G401.6 (cell line): ENCODE data around the gene ATXN10.

Experiments used
- FAIRE-seq: peaks from 2 replicates; lab custom pipeline; 2012; peaks lifted over from hg19 to GRCh38; lab: Jason Lieb, UNC

Gene ATXN10

DNA sequence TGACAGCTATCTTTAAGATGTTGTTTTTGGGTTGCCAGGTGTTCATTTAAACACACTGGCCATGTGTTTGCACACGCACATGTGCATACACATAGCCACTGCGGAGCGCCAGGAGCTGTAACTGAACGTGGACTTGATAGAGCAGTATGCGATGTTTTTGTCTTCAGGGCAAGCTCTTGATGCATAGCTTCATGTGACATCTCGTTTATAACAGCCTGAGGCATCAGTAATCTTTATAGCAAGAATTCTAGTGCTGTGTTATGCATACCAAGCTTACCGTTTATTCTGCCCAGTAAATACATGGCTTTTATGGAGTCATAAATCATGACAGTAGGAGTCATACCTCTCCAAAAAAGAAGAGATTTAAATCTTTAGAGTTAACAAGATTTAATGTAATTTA lies 87.0 kb downstream of the ATXN10 start:
- no peak for FAIRE-seq

DNA sequence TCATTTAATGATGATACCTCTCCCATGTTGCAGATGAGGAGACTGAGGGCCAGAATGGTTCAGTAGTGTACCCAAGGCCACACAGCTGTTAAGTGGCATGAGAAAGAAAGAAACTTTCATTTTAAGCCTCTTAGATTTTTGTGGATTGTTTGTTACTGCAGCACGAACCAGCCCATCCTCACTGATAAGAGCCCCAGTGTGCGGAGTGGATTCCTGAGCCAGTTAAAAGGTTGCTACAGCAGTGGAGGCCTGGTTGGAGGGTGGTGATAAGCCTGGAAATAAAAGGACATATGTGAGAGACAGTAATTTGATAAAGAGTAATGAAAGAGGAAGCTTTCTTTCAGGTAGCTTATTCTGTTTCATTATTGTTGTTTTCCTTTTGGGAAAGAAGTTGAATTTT lies 89.0 kb downstream of the ATXN10 start:
- FAIRE-seq: no peak

DNA sequence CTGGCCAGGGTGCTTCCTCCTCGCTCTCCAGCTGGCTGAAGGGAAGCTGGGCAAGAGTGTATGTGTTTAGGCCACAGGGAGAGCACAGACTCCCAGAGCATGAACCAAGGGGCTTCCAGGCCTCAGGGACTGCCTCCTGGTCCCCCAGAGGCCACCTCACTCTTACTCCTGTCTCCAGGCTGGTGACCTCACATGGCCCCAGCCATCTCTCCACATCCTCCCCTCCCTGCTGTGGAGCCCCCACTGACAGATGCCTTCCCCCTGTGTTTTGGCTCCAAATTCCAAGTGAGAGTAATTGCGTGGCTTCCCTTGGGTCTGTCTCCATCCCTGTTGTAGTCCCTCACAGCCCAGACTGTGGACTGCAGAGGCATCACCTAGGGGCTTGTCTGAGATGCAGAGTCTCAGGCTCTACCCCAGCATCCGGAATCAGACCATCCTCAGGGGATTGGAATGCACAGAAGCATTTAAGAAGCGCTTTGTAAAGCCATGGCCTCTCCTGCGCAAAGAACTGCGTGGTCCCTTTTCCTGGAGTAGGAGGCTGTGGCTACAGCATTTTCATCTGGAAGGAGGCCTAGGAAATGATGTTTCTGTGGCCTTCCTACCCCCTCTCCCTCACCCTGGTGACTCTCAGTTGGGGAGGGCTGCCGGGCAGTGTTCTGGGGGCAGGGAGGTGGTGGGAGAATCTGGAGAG lies 91.1 kb downstream of the ATXN10 start:
- FAIRE-seq: no peak

DNA sequence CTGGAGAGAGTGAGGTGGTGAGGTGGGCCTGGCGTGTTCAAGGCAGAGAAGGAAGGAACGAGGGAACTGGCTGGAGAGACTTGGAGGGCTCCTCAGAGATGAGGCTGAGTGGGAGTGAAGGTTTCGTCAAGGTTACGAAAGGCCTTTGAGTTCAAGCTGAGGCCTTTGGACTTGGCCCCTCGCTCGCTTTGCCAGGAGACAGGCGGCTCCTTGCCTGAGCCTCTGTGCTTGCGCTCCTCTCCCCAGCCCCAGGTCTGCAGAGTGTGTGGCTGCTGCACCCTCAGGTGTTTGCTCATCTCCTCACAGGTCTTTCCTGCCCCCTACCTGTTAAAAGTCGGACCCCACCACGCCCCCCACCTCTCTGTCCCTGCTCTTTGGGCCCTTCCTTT lies 91.6 kb downstream of the ATXN10 start:
- no peak for FAIRE-seq

DNA sequence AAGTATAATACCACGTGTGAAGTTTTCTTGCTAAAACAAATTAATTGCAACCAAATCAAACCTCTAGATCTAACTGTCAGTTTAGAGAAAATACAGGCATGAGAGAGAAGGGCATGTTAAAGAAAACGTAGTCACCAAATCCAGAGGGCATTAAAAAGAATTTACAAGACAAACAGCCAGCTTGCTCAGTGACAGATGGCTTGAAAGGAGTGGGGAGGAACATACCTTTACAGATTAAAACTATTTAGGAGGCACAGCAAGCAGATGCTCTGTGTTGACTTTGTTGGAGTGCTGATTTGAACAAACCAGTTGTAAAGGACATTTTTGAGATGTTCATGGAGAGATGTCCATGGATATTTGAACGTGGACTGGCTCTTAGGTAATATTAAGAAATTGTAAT lies 96.9 kb downstream of the ATXN10 start:
- FAIRE-seq: no peak

DNA sequence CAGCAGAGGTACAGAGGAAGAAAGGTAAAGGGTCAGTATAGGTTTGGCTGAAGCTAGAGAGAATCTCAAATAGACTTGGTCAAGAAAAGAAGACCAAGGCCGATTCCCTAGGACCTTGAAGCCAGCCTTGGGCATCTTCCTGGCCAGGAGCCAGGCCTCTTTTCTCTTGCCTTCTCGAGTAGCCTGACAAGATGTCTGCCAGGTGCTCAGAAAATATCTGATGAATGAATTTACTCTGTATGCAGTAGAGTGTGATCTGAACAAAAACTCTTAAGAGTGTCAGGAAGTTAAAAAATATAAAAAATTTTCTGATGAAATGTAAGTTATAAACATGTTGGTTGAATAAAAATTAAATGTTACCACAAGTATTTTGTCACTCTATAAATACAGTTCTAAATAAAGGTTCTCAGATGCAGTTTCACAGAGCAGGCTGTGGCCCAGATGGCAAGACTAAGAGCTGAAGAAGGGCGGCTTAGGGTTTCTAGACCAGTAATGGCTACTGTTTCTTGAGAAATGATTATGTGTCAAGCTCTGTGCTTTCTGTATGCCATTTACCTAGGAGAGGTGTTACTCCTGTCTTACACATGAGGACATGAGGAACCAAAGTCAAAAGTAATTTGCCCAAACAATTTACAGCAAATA lies 98.1 kb downstream of the ATXN10 start:
- FAIRE-seq: no peak

DNA sequence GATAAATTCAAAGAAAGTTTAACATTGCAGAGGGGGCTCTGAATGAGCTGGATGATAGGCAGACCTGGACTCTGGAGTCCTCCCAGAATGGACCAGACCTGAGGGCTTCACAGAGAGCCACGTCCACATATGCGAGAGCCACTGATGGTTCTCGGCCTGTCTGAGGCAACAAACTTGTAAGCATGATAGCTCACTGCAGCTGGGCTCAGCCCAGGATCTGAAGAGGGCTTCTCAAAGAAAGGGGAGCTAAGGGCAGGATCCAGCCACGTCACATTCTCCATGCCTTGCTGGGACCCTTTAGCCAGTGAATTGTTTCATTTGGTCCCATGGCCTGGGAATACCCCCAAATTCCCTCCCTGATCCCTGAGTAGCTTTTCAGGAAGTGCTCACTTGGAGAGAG lies 98.9 kb downstream of the ATXN10 start:
- no peak for FAIRE-seq

DNA sequence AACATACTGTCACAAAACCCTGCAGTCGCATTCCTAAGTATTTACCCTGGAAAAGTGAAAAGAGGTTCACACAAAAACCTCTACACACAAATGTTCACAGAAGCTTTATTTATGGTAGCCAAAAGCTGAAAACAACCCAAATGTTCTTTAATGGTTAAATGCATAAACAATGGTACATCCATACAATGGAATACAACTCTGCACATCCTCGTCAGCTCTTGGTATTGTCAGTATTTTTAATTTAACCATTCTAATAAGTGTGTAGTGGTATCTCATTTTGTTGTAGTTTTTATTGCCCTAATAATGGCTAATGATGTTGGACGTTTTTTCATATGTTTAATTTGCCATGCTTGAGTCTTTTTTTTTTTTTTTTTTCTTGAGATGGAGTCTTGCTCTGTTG lies 99.4 kb downstream of the ATXN10 start:
- FAIRE-seq: no peak

DNA sequence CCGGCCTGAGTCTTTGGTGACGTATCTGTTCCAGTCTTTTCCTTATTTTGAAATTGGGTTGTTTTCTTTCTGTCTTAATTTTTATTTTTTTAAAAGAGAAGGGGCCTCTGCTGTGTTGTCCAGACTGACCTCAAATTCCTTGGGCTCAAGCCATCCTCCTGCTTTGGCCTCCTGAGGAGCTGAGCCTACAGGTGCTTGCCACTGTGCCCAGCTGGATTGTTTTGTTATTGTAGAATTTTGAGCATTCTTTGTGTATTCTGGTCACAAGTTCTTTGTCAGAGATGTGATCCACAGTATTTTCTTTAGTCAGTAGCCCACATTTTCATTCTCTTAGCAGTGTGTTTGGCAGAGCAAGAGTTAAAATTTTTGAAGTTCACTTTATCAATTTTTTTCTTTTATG lies 100.1 kb downstream of the ATXN10 start:
- no peak for FAIRE-seq

DNA sequence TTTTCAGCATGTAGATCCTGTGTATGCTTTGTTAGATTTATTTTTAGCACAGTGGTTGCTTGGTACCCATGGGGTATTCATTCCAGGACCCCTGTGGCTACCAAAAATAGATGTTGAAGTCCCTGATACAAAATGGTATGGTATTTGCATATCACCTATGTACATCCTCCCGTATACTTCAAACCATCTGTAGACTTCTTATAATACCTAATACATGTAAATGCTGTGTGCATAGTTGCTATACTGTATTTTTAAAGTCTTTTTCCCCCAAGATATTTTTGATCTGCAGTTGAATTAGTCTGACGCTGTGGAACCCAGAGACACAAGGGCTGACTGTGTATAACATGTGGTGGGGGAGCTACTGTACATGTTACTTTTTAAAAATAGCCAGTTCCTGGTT lies 101.1 kb downstream of the ATXN10 start:
- FAIRE-seq: no peak

DNA sequence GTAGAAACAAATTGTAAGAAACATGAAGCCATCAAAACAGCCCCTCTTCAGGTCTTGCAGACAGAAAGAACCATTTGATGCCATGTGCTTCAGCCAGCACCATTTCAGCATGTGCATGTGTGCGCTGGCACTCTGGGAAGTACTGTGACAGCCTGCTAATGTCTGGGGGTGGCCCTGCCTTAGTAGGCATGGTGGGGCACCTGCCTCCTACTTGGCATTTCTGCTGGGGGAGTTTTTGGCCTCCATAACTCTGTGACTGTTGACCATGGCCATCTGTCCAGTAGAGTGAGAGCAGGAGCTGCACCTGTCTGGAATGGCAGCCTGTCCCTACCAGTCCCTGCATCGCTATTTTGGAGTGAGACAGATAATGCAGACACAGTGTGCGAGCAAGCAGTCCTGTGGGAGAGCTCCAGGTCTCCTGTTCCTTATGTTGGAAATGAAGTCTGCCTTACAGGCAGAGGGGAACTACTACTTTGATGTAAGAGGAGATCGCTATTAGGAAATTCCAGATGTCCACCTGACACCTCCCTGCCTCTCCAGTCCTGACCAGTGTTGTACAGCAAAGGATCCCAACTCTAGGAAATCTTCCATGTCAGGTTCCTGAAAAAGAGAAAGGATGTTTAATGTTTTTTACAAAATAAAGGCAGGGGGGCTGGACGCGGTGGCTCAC lies 102.5 kb downstream of the ATXN10 start:
- no peak for FAIRE-seq

DNA sequence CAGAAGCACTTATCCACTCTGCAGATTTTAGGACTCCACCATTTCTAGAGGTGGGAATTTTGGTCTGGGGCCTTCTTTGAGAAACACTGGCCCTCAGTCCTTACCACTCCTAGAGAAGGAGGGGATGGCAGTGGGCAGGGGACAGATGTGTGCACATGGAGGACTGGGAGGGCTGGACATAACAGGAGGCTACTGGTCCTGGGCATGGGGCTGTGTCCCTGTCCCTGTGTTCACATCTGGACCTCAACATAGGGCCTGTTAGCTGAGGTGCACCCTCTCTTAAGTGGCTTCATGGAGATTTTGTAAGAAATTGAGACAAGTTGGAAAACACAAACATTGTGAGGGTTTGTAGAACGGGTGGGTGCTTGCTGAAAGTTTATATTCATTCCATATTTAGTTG lies 103.4 kb downstream of the ATXN10 start:
- FAIRE-seq: no peak

DNA sequence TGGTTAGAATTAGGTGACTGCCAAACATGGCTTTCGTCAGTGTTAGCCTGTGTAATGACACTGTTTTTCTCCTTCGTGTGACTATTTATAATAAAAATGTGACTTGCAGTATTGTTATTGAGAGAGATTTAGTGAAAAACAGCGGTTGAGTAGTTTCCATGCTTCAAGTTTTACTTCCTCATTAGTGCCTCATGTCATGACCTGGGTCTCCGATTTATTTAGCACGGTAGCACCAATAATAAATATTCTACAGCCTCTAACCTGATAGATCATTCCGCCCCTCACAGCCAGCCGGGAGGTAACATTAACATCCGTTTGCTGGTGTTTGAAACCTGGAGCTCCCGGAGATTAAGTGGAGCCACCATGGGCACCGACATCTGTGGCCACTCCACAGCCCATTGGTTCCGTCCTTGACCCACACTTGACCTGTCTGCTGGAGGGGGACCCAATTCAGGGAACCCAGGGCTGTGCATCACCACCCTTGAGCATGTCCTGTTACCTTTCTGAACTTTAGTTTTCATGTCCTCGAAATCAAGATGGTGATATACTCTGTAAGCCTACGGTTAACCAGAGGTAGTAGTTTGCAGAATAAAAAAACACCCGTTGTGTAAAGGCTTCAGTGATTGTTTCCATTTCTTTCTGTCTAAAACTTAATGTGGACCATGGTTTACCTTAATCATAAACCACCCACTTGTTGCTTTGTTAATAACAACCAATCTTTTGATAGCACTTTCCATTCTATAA lies 104.1 kb downstream of the ATXN10 start:
- FAIRE-seq: no peak

DNA sequence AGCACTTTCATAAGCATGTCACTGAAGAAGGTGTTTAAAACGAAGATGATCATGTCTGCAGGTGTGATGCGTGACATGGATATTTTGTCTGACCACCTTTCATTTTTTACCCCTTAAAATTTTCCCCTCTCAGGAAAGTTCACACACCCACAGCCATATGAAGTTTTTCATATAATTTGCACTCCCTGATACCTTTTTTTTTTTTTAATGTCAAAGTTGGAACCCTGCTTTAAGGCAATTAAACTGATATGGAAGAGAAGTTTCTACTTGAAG lies 104.6 kb downstream of the ATXN10 start:
- FAIRE-seq: no peak

DNA sequence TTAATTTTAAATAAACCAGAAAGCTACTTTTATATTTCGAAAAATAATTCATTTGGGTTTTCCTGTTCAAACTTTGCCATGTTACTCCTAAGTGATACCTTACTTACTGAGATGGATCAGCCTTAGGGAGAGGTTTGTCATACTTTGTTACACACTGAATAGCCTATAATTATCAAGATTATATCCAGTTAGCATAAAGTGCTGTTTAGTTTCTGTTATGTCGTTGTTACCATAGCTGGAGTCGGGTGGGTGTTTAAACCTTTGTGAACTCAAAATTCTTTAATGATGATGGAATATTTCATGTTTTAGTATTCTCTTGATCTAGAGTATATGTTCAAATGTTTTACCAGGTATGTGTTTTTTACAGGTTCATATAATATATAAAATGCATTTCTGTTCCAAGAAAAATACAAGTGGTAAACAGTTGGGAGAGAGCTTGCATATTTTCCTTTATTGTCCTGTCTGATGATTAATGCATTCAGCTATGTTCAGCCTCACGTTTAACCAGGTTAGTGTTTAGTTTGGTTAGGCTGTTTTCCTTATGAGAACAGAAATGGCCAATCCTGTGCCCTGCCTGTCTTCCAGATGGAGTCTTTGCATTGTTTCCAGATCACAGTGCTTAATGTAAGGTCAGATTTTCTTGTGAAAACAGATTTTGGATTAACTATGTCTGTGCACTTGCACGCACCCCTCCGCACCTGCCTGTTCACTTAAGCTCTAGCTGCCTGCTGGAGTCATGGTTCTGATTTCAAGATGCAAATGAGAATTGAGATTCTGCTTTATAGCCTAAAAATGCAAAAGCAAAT lies 105.6 kb downstream of the ATXN10 start:
- no peak for FAIRE-seq

DNA sequence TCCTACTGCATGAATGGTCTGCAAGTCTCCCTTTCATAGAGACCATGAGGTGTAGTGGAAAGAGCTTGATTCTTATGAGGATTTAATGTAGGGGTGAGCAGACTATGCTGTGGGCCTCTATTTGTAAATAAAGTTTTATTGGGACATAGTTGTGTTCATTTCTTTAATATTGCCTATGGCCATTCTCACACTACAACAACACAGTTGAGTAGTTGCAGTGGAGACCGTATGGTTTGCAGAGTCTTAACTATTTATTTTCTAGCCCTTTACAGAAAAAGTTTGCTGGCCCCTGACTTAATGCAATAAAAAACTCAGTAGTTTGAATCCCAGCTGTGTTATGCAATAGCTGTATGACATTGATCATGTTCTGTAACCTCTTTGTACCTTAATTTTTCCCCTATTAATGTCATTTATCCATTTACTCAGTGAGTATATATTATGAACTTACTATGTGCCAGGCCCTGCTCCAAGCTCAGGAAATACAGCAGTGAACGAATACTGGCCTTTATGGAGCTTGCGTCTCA lies 106.3 kb downstream of the ATXN10 start:
- FAIRE-seq: no peak

DNA sequence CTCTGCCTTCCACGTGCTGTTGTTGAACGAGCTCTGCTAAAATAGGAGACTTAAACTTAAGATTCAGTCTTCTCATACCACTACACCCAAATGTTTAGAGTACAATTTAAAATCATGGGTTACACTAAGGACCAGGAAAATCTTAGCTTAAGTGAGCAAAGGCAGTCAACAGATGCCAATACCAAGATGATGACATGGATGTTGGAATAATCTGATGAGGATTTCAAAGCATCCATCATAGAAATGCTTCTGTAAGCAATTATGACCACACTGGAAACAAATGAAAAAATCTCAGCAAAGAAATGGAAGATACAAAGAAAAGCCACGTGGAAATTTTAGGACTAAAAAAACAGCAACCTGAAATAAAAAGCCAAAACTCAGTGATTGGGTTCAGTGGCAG lies 109.8 kb downstream of the ATXN10 start:
- no peak for FAIRE-seq

DNA sequence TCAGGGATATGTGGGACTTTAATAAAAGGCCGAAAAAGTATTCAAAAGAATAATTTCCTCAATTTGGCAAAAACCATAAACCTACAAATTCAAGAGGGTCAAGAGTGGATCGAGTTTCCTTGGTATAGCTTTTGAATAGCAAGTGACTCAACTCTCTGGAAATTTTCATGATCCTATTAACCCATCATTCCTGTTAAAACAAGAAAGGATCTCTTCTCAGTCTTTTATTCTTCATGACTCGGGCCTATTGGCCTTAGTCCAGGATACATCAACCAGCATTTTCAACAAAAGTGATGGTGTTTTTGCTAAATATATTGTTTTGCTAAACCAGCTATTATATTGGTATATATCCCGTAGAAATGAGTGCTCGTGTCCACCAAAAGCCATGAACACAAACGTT lies 110.3 kb downstream of the ATXN10 start:
- no peak for FAIRE-seq

DNA sequence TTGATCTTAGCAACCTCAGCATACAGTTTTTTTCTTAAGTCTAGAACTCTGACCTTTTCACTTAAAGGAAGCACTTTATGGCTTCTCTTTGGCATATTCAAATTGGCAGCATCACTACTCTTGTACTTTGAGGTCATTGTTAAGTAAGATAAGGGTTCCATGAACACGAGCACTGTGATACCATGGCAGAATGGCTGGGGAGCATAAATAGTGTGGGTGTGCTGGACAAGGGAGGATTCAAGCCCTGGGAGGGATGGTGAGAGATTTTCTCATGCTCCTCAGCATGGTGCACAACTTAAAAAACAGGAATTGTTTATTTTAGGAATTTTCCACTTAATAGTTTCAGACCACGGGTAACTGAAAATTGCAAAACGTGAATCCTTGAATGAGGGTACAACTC lies 111.4 kb downstream of the ATXN10 start:
- no peak for FAIRE-seq

DNA sequence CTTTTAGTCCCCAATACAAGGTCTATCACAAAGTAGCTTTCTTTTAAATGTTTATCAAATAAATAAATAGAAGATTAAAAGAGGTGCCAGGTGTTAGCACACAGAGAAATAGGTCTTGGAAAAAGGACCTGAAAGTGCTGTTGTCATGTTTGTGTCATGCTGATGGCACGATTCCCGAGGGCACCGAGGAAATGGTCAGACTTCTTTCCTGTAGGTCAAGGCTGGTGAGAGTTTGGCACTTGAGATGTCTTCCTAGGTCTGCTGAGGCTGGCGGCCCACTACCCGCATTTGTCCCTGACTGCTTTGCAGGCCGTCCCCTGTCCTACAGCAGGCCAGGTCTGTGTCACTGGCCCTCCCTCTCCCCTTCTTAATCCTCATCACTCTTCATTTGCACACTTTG lies 112.1 kb downstream of the ATXN10 start:
- FAIRE-seq: no peak

DNA sequence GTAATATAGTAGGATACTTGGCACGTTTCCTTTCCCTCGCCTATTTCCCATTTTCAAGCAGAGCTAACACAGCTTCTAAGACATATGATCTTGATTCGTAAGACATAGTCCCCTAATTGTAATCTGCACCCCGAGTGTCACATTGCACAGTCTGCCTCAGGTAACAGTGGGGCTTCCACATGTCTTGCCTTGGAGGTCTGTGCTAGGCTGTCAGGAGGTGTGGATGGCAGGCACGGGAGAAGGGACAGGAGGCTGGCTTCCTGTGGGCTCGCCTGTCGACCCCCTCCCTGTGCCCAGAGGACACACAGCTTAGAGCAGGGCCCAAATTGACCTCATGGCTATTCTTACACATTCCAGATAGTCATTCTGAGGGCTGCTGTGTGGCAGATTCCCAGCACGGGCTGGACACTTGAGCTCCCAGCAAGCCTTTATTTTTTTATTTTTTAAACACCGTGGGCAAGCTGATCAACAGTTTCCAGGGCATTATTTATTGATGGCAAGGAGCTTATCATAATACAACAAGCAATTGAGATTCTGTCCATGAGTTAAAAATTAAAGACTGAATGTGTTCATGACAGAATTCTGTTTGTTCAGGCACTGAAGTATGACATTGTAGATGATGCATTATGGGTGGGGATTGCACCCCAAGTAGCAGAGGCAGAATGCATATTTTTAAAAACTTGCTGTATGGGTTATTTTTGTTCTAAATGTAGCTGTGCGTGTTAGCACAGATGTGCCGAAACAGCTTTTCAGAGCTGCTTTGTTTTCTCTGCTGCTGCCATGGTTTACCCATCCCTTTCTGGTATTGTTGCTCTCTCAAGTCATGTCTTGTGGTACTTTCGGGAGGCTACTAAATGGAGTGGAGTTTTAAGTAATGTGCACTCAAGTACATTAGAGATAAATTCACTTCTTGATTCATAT lies 113.0 kb downstream of the ATXN10 start:
- no peak for FAIRE-seq
